Left lobe of liver (tissue), 2 donors: Measurements from ENCODE around the gene FABP7. TPM values are rescaled to one million over a fixed set of nuclear protein-coding genes. Genes with fewer than 3 reads are reported as not detected.

Source experiments
- ATAC-seq: fragments of 200-7000 bp; cut with Tn5 transposase; one replicate; pipeline ENCODE4 v1.9.1; 2020; ENCODE audit warnings: mild to moderate bottlenecking, moderate library complexity
- DNase-seq: peaks from one replicate; pipeline ENCODE4 v3.0.0-alpha.2; 2020; ENCODE audit warnings: low spot score
- total RNA-seq: library from RNA; stranded (reverse); gene quantifications from one replicate; pipeline ENCODE4 v1.2.1, GENCODE V29; 2021
- donor health status: DM: no; HTN: no; CAD: no; lungs with moderate emphysema.
- donor health status: DM: no; HTN: yes; CAD: no.

FABP7 gene
- total RNA-seq, 1 donor from 2014 or later = not detected

DNA sequence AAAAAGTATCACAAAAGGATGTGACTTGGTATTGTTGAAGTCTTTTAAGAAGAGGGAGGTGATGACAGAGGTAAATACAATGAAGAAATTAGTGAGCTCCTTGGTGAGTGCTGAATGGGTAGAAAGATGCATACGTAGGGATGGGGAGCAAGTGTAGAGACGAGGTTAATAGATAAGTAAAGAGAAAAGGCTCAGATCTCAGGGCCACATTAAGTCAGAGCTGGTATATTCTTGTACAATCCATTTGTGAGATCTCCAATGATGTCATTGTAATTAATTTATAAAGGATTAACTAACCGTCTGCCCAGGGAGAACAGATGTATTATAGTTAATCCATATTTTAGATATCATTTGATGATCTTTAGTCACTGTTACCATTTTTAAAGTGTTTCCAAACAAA lies 52.9 kb downstream of the FABP7 start:
- DNase-seq (no peak), ATAC-seq (no peak)

DNA sequence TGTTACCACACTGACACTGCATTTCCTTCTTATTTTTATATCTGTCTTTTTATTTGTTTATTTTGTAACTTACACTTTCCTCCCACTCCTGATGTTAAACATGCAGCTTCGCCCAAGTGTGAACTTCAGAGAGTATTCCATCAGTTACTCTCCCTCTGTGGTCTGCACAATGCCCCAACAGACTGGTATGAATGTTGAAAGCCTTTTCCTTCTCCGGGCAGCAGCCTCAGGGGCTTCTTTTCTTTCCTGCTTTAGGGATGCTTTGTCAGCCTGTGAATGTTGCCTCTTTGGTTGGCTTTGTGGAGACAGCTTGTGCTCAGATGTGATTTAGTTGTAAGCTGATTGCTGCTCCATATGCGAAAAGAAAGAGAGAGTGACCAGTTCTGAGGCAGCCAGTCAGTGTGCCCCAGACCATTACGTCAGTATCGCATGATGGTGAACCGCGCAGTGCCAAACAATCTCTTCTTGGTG lies 53.5 kb downstream of the FABP7 start:
- ATAC-seq = no peak

More for the DNA sequence above, 53.5 kb downstream of the FABP7 start:
- DNase-seq = no peak

Other genes with a start within 250 kb of the FABP7 start
- gene PKIB, start 169.3 kb upstream of the FABP7 start, total RNA-seq = 2.1 TPM
- gene SMPDL3A, start 9.5 kb downstream of the FABP7 start, total RNA-seq = 29.3 TPM
- gene CLVS2, start 216.5 kb downstream of the FABP7 start, total RNA-seq = not detected